NB4 (cell line): ENCODE measurements around the gene MAGEA3.
"Not testable (repeated sequence)": the region's sequence is repeated elsewhere in the genome, so short reads cannot be mapped to it uniquely, and the experiment has no call there.

Experiments used
- DNase-seq: peaks from one replicate; pipeline ENCODE4 v3.0.0; 2010; ENCODE audit warnings: low read depth
- H3K4me3 ChIP-seq: one replicate; pipeline ENCODE4 v1.5.1; 2011; ENCODE audit warnings: mild to moderate bottlenecking, low read depth, low read length, moderate library complexity
- MYC ChIP-seq: IDR thresholded peaks from 2 replicates; pipeline ENCODE4 v1.6.1; 2011; ENCODE audit warnings: low read depth, low read length
- POLR2A ChIP-seq: IDR thresholded peaks from 2 replicates; pipeline ENCODE4 v1.6.1; 2011; ENCODE audit warnings: mild to moderate bottlenecking; ENCODE audit not compliant: insufficient read length; ENCODE audit errors: extremely low read depth
- TF ChIP-seq, protein P1 (sequence below): IDR thresholded peaks from one replicate; pipeline ENCODE4 v1.5.1; 2012; ENCODE audit warnings: low read depth, low read length
- TF ChIP-seq, protein P2 (sequence below): IDR thresholded peaks from 2 replicates; pipeline ENCODE4 v1.6.1; 2011; ENCODE audit warnings: low read depth, low read length

MAGEA3 gene

DNA sequence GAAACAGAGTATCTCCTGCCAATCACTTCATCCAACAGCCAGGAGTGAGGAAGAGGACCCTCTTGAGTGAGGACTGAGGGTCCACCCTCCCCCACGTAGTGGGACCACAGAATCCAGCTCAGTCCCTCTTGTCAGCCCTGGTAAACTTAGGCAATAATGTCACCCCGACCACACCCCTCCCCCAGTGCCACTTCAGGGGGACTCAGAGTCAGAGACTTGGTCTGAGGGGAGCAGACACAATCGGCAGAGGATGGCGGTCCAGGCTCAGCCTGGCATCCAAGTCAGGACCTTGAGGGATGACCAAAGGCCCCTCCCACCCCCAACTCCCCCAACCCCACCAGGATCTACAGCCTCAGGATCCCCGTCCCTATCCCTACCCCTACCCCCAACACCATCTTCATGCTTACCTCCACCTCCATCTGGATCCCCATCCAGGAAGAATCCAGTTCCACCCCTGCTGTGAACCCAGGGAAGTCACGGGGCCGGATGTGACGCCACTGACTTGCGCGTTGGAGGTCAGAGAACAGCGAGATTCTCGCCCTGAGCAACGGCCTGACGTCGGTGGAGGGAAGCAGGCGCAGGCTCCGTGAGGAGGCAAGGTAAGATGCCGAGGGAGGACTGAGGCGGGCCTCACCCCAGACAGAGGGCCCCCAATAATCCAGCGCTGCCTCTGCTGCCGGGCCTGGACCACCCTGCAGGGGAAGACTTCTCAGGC, 34.8 kb downstream of the MAGEA3 start, which contains the start of the genes CSAG1 and MAGEA12:
CSAG1 (minus strand) TSS at position 461 of the 715 bp plus-strand sequence. CDS start 1,261 bp downstream, outside the sequence.
MAGEA12 (plus strand) TSS at position 497 of the 715 bp plus-strand sequence. CDS start 2,405 bp downstream, outside the sequence.
- H3K4me3 ChIP-seq, result no peak within 1 kb of the TSS
- no peak for TF ChIP-seq MYC
- TF ChIP-seq, protein P1, sequence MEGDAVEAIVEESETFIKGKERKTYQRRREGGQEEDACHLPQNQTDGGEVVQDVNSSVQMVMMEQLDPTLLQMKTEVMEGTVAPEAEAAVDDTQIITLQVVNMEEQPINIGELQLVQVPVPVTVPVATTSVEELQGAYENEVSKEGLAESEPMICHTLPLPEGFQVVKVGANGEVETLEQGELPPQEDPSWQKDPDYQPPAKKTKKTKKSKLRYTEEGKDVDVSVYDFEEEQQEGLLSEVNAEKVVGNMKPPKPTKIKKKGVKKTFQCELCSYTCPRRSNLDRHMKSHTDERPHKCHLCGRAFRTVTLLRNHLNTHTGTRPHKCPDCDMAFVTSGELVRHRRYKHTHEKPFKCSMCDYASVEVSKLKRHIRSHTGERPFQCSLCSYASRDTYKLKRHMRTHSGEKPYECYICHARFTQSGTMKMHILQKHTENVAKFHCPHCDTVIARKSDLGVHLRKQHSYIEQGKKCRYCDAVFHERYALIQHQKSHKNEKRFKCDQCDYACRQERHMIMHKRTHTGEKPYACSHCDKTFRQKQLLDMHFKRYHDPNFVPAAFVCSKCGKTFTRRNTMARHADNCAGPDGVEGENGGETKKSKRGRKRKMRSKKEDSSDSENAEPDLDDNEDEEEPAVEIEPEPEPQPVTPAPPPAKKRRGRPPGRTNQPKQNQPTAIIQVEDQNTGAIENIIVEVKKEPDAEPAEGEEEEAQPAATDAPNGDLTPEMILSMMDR, result no peak
- TF ChIP-seq, protein P2, sequence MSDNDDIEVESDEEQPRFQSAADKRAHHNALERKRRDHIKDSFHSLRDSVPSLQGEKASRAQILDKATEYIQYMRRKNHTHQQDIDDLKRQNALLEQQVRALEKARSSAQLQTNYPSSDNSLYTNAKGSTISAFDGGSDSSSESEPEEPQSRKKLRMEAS, result no peak
- no peak for TF ChIP-seq POLR2A
- DNase-seq, result no peak

DNA sequence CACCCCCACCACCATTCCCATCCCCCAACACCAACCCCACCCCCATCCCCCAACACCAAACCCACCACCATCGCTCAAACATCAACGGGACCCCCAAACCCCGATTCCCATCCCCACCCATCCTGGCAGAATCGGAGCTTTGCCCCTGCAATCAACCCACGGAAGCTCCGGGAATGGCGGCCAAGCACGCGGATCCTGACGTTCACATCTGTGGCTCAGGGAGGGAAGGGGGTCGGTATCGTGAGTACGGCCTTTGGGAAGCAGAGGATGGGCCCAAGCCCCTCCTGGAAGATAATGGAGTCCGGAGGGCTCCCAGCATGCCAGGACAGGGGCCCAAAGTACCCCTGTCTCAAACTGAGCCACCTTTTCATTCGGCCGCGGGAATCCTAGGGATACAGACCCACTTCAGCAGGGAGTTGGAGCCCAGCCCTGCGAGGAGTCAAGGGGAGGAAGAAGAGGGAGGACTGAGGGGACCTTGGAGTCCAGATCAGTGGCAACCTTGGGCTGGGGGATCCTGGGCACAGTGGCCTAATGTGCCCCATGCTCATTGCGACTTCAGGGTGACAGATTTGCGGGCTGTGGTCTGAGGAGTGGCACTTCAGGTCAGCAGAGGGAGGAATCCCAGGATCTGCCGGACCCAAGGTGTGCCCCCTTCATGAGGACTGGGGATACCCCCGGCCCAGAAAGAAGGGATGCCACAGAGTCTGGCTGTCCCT, 35.7 kb downstream of the MAGEA3 start:
- DNase-seq, H3K4me3 ChIP-seq: not testable (repeated sequence)

DNA sequence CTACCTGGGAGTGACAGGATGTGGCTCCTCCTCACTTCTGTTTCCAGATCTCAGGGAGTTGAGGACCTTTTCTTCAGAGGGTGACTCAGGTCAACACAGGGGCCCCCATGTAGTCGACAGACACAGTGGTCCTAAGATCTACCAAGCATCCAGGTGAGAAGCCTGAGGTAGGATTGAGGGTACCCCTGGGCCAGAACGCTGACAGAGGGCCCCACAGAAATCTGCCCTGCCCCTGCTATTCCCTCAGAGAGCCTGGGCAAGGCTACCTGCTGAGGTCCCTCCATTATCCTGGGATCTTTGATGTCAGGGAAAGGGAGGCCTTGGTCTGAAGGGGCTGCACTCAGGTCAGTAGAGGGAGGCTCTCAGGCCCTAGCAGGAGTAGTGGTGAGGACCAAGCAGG, 36.5 kb downstream of the MAGEA3 start:
- no peak overlapping the region for H3K4me3 ChIP-seq
- no peak for DNase-seq
- no peak for TF ChIP-seq MYC
- TF ChIP-seq, protein P1, result no peak
- TF ChIP-seq POLR2A, result no peak
- TF ChIP-seq, protein P2, result no peak

DNA sequence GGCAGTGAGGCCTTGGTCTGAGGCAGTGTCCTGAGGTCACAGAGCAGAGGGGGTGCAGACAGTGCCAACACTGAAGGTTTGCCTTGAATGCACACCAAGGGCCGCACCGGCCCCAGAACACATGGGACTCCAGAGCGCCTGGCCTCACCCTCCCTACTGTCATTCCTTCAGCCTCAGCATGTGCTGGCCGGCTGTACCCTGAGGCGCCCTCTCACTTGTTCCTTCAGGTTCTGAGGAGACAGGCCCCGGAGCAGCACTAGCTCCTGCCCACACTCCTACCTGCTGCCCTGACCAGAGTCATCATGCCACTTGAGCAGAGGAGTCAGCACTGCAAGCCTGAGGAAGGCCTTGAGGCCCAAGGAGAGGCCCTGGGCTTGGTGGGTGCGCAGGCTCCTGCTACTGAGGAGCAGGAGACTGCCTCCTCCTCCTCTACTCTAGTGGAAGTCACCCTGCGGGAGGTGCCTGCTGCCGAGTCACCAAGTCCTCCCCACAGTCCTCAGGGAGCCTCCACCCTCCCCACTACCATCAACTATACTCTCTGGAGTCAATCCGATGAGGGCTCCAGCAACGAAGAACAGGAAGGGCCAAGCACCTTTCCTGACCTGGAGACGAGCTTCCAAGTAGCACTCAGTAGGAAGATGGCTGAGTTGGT, 37.4 kb downstream of the MAGEA3 start:
- TF ChIP-seq, protein P1, result no peak
- TF ChIP-seq, protein P2, result no peak
- TF ChIP-seq POLR2A, result no peak
- no peak for TF ChIP-seq MYC
- DNase-seq, result no peak
- no peak overlapping the region for H3K4me3 ChIP-seq

DNA sequence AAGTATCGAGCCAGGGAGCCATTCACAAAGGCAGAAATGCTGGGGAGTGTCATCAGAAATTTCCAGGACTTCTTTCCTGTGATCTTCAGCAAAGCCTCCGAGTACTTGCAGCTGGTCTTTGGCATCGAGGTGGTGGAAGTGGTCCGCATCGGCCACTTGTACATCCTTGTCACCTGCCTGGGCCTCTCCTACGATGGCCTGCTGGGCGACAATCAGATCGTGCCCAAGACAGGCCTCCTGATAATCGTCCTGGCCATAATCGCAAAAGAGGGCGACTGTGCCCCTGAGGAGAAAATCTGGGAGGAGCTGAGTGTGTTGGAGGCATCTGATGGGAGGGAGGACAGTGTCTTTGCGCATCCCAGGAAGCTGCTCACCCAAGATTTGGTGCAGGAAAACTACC, 37.9 kb downstream of the MAGEA3 start:
- not testable (repeated sequence) for H3K4me3 ChIP-seq, DNase-seq

DNA sequence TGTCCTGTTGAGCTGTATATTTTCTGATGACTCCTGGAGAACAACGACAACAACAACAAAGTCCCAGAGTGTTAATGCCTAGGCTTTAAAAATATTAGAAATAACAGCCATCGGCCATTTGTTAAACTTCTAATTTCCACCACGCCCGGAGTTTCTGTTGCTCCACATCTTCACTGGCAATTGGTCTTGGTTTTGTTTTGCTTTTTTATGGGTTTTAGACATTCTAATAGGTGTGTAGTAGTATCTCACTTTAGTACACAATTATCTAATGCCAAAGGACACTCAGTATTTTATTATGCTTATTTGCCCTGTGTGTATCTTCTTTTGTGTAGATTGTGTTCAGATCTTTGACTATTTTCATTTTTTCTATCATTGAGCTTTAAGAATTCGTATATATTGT, 40.0 kb downstream of the MAGEA3 start:
- H3K4me3 ChIP-seq, result no peak overlapping the region
- DNase-seq, result no peak
- TF ChIP-seq MYC (no peak), POLR2A (no peak)
- TF ChIP-seq, protein P1, result no peak
- TF ChIP-seq, protein P2, result no peak
